ENCODE data around the gene EMC6. TPM values are rescaled to one million over a fixed set of nuclear protein-coding genes. Genes with fewer than 3 reads are reported as not detected.

Gene EMC6
- total RNA-seq, 1 experiment from 2014 or later, result 56.5 TPM

GRCh38 chr17:3636908-3637373, 31.7 kb upstream of the EMC6 start:
- H3K36me3 ChIP-seq (ENCODE audit: low read depth, low read length), result no peaks in the 10 kb centered on the region; the same call in 1 of the 2 replicates
- H3K27ac ChIP-seq (ENCODE audit: low read length), result peak overlapping the region; percentile 86
- no peaks in the 10 kb centered on the region for H3K9me3 ChIP-seq (ENCODE audit: low read length)
- ATAC-seq, result peak; percentile 4
- peak overlapping the region; percentile 86 for H3K4me3 ChIP-seq (ENCODE audit: low read length)
- H3K79me2 ChIP-seq (ENCODE audit: low read length), result peaks cover 40% of the 10 kb centered on the region
- H2AFZ ChIP-seq (ENCODE audit: low read length), result peak overlapping the region; percentile 83
- no peaks in the 10 kb centered on the region for H3F3A ChIP-seq (ENCODE audit: low read length, unreplicated experiment)
- H3K9me2 ChIP-seq (replicated peaks; ENCODE audit: low read length), result no peaks in the 10 kb centered on the region
- H3K4me1 ChIP-seq (ENCODE audit: insufficient read depth, low read length), result peaks cover 6% of the 10 kb centered on the region; the same call in 1 of the 2 replicates
- intact Hi-C loops (cut with micrococcal nuclease), result loop anchor here (1.0 to 2.0 kb wide), 3 partner anchors 32 to 102 kb away; partner anchors contain the start of genes EMC6 and TAX1BP3
- CTCF ChIA-PET, result interaction anchor here (0.5 to 1.0 kb wide), 3 partner anchors 23 to 1233 kb away, joined by 3 to 5 read pairs (median 5); no protein-coding TSS in a partner anchor
- H3K9ac ChIP-seq (ENCODE audit: low read length), result peak overlapping the region; percentile 93
- H4K20me1 ChIP-seq (ENCODE audit: low read length), result no peaks in the 10 kb centered on the region
- POLR2A ChIA-PET (ENCODE audit: unreplicated experiment), result interaction anchor here (0.5 kb wide), 1 partner anchor 118 kb away, joined by 3 read pairs; no protein-coding TSS in a partner anchor
- no peak for DNase-seq
- H3K4me2 ChIP-seq (ENCODE audit: low read length), result peak overlapping the region; percentile 87
- TSS peak; percentile 53 for BruUV-seq (replicated peaks)
- TF ChIP-seq CTCF (conservative IDR thresholded peaks at IDR 0.05; ENCODE audit: low read depth, low read length), result no peak
- no peak for TF ChIP-seq EZH2phosphoT487 (IDR thresholded peaks at IDR 0.05; ENCODE audit: borderline replicate concordance, low read length)
- no peak for TF ChIP-seq EZH2 (IDR thresholded peaks at IDR 0.05; ENCODE audit: low read length, unreplicated experiment)
- no peaks in the 10 kb centered on the region for H3K27me3 ChIP-seq (ENCODE audit: low read length)

- Histone ChIP-seq H3F3A (ENCODE audit: low read length, unreplicated experiment) (no peaks in the 10 kb centered on the region), H3K27me3 (ENCODE audit: low read length) (no peaks in the 10 kb centered on the region), H3K36me3 (ENCODE audit: low read depth, low read length) (no peaks in the 10 kb centered on the region), H3K9me2 (replicated peaks; ENCODE audit: low read length) (no peaks in the 10 kb centered on the region), H3K4me1 (ENCODE audit: insufficient read depth, low read length) (no peaks in the 10 kb centered on the region), H3K4me3 (ENCODE audit: low read length) (no peak overlapping the region), H3K79me2 (ENCODE audit: low read length) (peaks cover 16% of the 10 kb centered on the region), H3K27ac (ENCODE audit: low read length) (no peak overlapping the region), H3K9me3 (ENCODE audit: low read length) (no peaks in the 10 kb centered on the region), H2AFZ (ENCODE audit: low read length) (no peak overlapping the region), H4K20me1 (ENCODE audit: low read length) (no peaks in the 10 kb centered on the region), H3K9ac (ENCODE audit: low read length) (no peak overlapping the region), H3K4me2 (ENCODE audit: low read length) (no peak overlapping the region)
- ATAC-seq (no peak), DNase-seq (no peak)
- intact Hi-C loops (cut with micrococcal nuclease), result no loop called here
- POLR2A ChIA-PET (ENCODE audit: unreplicated experiment), result no interaction called here
- BruUV-seq (replicated peaks), result no TSS peak
- CTCF ChIA-PET, result no interaction called here
- TF ChIP-seq EZH2phosphoT487 (IDR thresholded peaks at IDR 0.05; ENCODE audit: borderline replicate concordance, low read length), result no peak
- no peak for TF ChIP-seq CTCF (conservative IDR thresholded peaks at IDR 0.05; ENCODE audit: low read depth, low read length)
- no peak for TF ChIP-seq EZH2 (IDR thresholded peaks at IDR 0.05; ENCODE audit: low read length, unreplicated experiment)
These were observed 28.5 kb upstream of the EMC6 start for GRCh38 chr17:3639981-3640596.

- CTCF ChIA-PET, result no interaction called here
- Histone ChIP-seq H3K9ac (ENCODE audit: low read length) (no peak overlapping the region), H3K27me3 (ENCODE audit: low read length) (no peaks in the 10 kb centered on the region), H3K4me2 (ENCODE audit: low read length) (no peak overlapping the region), H3K4me3 (ENCODE audit: low read length) (no peak overlapping the region), H3K27ac (ENCODE audit: low read length) (no peak overlapping the region), H3K9me2 (replicated peaks; ENCODE audit: low read length) (no peaks in the 10 kb centered on the region), H3K4me1 (ENCODE audit: insufficient read depth, low read length) (no peaks in the 10 kb centered on the region), H4K20me1 (ENCODE audit: low read length) (no peaks in the 10 kb centered on the region), H3K79me2 (ENCODE audit: low read length) (peaks cover 8% of the 10 kb centered on the region; the same call in 1 of the 2 replicates), H3K36me3 (ENCODE audit: low read depth, low read length) (no peaks in the 10 kb centered on the region), H2AFZ (ENCODE audit: low read length) (no peak overlapping the region), H3K9me3 (ENCODE audit: low read length) (no peaks in the 10 kb centered on the region), H3F3A (ENCODE audit: low read length, unreplicated experiment) (no peaks in the 10 kb centered on the region)
- DNase-seq (no peak), ATAC-seq (no peak)
- TF ChIP-seq EZH2phosphoT487 (IDR thresholded peaks at IDR 0.05; ENCODE audit: borderline replicate concordance, low read length), result no peak
- TF ChIP-seq CTCF (conservative IDR thresholded peaks at IDR 0.05; ENCODE audit: low read depth, low read length), result no peak
- TF ChIP-seq EZH2 (IDR thresholded peaks at IDR 0.05; ENCODE audit: low read length, unreplicated experiment), result no peak
- BruUV-seq (replicated peaks), result no TSS peak
- POLR2A ChIA-PET (ENCODE audit: unreplicated experiment), result no interaction called here
- intact Hi-C loops (cut with micrococcal nuclease), result no loop called here
These were observed 27.6 kb upstream of the EMC6 start for GRCh38 chr17:3641014-3641413.
